GM15510 (cell line): Measurements from ENCODE around the gene DPM3.

ENCODE experiments used
- POLR2A ChIP-seq: IDR thresholded peaks from 3 replicates; pipeline ENCODE4 v1.6.1; 2011; ENCODE audit warnings: borderline replicate concordance; ENCODE audit not compliant: insufficient read length; ENCODE audit errors: extremely low read depth

The DPM3 gene

DNA sequence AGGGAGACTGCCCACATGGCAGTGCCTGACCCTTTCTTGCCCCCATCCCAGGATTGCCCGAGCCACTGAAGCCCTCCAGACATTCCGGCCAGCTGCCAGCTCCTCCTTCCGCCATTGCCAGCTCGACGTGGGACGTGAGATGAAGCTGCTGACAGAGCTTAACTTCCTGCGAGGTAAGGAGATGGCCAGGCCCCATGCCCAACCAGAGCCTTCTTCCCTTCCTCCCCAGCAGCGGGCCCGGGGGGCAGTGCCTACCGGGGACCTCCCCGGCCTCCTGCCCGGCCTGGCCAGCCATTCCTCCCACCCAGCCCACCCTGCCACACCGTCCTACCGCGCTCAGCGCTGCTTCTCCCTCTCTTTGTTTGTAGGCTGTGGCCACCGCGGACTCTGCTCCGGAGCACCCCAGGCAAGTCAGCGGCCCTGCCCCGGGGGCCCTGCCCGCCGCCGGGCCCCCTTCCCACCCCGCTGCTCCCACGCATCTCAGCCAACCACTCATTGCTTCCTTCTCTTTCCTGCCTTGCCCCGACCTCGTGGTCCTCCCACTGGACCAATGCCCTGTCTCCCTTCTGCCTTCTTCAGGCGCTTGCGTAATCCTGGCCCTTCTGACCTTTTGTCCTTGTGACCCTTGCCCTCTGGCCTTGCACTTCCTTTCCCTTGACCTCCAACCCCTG, 38.2 kb upstream of the DPM3 start:
- no peak for TF ChIP-seq POLR2A

DNA sequence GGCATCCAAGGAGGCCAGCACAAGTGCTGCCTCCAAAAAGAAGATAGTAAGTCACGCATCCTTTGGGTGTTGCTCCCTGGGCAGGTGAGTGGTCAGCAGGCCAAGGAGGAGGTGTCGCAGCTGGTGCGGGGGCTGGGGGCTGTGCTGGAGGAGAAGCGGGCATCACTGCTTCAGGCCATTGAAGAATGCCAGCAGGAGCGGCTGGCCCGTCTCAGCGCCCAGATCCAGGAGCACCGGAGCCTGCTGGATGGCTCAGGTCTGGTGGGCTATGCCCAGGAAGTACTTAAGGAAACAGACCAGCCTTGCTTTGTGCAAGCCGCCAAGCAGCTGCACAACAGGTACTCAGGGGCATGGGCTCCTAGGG, 37.6 kb upstream of the DPM3 start:
- TF ChIP-seq POLR2A: no peak

DNA sequence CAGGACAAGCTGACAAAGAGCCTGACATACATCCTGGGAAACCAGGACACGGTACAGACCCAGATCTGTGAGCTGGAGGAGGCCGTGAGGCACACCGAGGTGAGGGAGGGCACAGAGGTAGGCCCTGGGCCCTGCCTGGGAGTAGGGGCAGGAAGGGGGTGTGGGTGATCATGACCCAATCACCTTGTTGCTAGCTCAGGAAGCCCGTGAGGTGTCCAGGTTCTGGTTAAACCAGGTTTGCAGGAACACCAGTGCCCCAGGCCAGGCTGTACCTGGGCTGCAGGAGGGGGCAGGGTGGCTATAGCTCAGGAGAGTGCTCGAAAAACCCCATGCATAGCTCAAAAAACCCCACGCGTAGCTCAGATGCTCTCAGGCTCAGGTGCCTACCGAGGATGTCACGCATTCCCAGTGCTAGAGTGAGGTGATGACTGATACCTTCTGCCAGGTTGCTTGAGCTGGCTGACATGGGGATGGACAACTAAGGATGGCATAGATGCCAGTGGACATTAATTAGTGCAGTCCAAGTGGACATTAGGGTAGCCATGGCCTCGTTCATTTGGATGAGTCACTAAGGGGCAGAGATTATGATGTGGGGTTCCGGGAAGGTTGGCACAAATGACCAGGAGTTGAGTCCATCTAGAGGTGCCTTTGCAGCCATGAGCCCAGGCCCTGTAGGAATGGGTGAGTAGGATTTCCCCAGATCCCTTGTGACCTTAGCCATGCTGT, 37.0 kb upstream of the DPM3 start:
- TF ChIP-seq POLR2A: no peak

DNA sequence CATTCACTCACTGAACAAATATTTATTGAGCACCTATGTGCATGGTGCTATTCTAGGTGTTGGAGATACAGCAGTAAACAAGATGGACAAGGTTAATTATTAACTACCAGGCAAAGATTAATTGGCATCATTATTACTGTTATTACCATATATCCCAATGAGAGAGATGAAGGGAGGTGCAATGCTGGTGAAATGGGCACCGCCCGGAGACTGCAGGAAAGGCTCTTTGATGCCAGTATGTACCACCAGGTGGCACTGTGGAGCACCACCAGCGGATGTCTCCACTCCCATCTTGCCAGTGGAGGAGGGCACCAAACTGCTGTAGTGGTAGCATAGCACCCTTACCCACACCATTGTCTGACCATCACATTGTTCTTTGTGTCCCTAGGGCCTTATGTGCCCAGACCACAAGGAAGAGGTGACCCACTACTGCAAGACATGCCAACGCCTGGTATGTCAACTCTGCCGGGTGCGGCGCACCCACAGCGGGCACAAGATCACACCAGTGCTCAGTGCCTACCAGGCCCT, 36.3 kb upstream of the DPM3 start:
- no peak for TF ChIP-seq POLR2A

DNA sequence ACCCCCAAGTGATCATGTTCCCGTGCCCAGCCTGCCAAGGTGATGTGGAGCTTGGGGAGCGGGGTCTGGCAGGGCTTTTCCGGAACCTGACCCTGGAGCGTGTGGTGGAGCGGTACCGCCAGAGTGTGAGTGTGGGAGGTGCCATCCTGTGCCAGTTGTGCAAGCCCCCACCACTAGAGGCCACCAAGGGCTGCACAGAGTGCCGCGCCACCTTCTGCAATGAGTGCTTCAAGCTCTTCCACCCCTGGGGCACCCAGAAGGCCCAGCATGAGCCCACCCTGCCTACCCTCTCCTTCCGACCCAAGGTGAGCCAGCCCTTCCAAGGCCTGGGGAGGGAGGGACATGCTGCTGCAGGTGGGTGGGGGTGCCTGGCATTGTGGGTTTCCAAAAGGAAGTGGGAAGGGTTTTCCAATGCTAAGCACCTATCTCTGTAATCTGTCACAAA, 35.6 kb upstream of the DPM3 start:
- no peak for TF ChIP-seq POLR2A

DNA sequence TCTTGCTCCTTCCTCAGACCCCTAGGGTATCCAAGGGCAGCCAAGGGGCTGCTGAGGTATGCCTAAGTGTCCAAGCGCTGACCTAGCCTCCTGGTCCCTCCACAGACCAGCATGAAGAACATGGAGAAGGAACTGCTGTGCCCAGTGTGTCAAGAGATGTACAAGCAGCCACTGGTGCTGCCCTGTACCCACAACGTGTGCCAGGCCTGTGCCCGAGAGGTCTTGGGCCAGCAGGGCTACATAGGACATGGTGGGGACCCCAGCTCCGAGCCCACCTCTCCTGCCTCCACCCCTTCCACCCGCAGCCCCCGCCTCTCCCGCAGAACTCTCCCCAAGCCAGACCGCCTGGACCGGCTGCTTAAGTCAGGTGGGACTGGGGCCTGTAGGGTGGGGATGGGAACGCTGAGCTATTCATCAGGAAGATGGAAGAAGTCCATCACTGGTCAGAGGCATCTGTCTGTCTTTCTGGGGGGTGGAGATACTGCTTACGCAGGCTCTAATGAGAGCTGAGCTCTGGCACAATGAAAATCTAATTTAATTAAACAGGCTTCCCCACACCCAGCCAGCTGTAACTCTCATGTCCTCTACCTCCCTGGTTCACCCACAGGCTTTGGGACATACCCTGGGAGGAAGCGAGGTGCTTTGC, 35.1 kb upstream of the DPM3 start:
- no peak for TF ChIP-seq POLR2A

DNA sequence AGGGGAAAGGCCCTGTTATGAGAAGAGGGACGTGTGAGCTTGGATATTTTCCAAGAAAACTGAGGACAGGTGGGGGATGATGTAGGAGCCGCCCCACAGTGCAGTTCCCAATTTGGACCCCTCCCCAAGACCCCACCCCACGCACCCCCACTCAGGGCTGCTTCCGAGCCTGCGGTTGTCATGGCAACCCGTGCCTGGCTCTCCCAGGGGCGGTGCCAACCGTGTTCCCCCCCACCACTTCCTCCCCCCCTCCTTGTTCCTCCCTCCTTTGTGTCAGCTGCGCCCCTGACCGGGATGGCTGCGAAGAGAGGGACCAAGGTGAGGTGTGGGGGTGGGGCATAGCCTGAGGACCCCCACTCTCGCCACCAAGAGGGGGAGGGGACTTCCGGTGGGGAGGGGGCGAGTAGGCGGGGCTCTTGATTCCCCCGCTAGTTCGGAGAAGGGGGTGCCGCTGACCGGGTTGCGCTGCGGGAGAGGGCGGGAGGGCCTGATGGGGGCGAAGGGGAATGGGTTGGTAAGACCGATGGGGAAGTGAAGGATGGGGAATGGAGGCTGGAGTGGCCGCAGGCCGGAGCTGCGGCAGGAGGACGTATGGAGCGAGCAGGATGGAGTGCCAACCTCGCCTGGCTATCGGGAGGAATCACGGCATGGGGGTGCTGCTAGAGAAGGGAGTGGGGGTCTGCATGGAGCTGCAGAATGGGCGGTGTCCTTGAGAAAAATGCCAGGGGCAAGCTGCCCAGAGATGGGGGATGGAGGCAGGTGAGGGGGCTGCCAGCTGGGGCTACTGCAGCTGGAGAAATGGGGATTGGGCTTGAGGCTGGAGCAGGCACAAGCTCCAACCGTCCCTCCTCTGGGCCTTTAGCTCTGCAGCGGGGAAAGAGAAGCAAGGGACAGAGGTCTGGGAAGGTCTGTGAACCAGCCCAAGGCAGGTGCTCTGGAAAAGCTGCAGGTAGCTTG, 34.3 kb upstream of the DPM3 start:
- TF ChIP-seq POLR2A: no peak

DNA sequence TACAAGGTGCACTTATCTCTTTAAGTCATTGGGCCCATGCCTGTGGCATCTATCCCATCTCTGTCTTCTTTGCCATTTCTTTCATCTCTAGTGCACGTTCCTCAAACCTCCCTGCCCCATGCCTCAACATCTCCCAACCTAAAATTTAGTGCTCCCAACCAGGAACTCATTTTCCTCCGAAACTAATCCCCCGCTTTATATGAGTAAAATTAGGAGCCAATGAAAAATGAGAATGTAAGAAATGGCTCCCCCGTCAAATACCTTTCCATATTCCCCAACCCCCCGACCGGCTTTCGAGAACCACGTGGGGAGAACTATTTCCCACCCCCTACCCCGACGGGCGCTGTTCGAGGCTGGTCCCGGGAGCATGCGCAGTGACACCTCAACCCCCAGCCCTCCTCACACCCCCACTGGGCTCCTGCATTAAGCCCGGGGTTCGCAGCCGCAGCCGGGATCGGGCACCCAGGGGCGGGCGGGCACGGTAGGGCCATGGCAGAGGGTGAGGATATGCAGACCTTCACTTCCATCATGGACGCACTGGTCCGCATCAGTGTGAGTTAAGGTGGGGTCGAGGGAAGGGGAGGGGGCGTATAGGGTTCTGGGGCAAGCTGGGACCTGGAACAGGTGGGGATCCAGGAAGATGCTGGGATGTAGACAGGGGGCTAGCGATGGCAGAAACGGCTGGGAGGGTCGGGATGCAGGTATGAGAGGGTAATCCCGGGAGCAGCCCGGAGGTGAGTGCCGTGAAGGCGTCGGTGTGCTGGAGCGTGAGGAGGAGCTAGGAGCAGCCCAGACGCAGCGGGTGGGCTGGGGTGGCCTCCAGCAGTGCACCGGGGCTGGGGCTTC, 33.4 kb upstream of the DPM3 start, which contains the start of gene TRIM46:
Gene TRIM46, plus strand, starts transcription at position 372 of the 846 bp plus-strand sequence. Its CDS starts 118 bp downstream, at position 490.
- no peak for TF ChIP-seq POLR2A

DNA sequence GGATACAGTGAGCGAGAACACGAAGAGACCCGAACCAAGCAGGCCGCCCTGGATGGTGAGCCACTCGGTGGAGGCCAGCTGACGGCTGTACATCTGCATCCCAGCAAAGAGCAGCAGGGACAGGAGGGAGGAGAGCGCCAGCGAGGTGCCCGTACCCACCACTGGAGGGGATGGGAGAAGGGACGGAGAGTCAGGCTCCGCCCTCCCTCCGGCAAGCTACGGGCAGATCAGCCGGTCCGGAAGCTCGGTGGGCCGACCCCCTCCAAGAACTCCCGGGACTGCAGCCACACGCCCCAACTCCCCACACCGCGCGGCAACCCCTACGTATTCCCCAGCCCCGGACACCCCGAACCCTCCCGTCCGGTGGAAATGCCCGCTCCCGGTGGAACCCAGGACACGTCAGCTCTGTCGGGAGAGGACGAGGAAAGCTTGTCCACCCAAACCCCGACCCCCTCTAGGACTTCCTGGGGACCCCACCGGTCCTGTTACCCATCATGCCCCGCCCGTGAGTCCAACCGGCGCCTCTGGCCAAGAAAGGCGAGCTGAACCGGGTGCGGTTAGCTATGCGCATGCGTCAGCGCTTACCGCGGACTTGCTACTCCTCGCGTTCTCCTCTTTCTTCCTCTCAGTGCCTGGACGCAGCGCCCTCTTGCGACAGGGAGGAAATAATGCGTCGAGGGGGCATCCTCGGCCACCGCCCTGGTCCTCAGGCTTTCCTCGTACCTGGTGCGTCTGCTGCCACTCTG, 32.6 kb upstream of the DPM3 start, which contains the start of gene KRTCAP2:
Gene KRTCAP2, minus strand, starts transcription at position 573 of the 746 bp plus-strand sequence. Its CDS starts 80 bp downstream, at position 493.
- peak; percentile 94 for TF ChIP-seq POLR2A

DNA sequence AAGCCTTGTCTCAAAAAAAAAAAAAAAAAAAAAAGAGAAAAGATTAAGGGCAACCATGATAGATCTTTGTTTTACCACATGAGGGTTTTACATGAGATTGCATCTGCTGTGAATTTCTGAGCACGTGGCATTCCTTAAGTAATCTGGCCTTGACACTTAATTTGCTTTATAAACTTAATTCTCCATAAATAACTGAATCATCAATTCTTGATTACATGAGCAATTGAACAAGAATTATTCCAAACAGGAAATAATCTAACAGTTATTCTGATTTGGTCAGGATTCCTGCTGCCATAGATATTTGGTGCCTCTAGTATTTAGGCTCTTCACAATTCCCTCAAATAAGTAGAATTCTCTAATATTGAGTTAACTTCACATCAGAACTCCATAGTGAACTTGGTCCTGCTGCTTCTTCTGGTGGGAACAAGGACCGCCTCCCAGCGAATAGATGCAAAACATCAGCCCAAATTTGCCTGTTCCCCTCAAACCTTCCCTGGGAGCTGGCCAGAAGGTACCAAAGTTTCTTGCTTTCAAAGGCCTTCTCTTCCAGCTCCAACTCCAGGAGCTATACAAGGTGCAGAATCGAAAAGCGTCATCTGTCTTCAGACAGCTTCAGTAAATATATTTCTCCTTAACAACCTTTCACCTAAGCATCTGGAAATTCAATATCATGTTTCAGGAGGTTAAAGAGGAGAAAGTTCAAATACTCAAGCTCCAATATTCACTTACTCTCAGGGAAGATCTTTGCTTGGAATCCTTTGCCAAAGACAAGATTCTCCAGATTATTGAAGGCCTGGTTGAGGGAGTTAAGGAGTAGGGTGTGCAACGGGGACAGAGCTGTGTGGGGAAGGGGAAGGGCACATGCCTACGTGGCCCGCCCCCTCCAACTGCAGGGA, 31.8 kb upstream of the DPM3 start:
- TF ChIP-seq POLR2A: no peak

DNA sequence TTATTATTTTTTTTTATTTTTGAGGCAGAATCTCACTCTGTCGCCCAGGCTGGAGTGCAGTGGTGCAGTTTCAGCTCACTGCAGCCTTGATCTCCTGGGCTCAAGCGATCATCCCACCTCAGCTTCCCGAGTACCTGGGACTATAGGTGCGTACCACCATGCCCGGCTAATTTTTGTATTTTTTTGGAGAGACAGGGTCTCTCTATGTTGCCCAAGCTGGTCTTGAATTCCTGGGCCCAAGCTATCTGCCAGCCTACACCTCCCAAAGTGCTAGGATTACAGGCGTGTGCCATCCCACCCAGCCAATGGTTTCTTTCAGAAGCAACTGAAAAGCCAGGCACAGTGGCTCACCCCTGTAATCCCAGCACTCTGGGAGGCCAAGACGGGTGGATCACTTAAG, 30.5 kb upstream of the DPM3 start:
- no peak for TF ChIP-seq POLR2A
